ENCODE measurements around the gene RHEB.
A peak's percentile ranks its signal among the peaks of the same experiment; 100 is the strongest.

Gene RHEB

DNA sequence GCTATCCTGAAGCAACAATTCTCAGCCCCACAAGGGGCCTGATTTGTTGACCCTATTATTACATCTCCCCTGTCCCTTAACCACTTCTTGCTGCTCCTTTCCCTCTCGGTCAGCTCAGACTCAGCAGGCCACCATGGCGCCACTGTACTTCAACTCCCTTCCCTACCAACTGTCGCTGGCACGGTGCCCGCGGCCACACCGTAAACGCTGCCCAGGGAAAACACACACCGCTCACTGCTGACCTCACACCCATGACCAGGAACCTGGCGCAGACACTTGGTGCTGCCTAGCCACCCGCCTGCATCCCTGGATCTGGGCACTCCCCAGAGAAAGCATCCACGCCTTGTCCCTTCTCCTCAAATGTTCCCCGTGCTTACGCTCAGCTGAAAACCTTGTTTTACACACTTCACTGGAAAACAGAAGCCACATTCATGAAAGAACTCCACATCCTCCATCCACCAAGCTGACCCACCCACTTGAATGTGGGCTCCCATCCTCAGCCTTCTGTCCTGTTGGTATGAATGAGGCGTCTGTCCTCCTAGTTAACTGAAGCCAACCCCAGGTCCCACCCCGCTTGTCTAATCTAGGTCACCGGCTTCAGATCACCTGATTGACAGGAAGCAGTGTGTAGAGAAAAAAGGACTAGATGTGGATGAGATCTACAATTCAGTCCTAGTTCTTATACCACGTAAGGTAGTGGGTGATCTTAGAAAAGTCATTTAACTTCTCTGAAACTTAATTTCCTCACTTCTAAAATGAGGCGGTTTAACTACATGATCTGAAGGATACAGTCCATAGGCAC is 51.3 kb downstream of the RHEB start:
- DNase-seq: no peak

DNA sequence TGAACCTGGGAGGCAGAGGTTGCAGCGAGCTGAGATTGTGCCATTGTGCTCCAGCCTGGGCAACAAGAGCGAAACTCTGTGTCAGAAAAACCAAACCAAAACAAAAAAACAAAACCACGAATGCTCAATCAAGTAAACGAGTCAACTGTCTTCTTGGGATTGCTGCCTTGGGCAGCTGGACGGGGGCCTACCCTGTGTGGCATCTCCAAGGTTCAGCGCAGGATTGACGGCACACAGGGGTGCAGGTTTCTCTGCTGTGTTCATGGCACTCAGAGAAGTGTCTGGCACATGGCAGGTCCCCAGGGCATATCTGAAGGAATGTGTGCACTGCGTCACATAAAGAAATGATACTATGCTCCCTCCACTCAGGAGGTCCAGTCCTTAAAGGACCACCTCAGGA is 54.5 kb downstream of the RHEB start:
- DNase-seq: no peak

DNA sequence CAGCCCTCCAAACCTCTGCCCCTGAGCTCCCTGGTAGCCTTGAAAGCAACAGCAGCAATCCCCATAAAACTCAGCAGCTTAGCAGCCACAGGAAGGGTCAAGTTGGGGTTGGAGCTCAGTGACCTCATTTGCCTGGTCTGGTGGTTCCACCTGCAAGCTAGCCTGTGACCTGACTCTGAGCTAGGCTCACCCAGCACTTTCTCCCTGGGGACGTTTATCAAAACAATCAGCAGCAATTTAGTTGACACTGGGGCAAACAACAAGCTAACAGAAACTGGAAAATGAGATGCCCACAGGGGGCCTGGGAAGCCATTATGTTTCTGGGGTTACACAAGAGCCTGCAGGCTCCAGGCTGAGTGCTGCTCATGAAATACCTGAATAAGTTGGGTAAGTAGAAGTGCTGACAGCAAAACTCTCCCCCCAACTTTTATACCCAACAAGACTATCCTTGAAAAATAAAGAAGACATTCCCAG is 57.4 kb downstream of the RHEB start:
- DNase-seq: no peak

DNA sequence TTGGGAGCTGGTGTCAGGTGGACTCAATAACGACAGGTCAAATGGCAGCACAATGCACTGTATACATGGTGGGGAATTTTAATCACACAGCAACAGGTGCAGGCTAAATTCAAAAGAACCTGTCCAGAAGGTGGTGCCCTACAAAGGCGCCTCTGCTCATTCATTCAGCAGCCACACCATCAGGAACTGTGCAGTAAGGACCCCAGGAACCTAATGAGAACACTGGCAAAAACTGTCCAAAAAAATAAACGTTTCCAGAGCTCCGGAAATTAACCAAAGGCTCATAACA is 57.8 kb downstream of the RHEB start:
- DNase-seq: no peak

DNA sequence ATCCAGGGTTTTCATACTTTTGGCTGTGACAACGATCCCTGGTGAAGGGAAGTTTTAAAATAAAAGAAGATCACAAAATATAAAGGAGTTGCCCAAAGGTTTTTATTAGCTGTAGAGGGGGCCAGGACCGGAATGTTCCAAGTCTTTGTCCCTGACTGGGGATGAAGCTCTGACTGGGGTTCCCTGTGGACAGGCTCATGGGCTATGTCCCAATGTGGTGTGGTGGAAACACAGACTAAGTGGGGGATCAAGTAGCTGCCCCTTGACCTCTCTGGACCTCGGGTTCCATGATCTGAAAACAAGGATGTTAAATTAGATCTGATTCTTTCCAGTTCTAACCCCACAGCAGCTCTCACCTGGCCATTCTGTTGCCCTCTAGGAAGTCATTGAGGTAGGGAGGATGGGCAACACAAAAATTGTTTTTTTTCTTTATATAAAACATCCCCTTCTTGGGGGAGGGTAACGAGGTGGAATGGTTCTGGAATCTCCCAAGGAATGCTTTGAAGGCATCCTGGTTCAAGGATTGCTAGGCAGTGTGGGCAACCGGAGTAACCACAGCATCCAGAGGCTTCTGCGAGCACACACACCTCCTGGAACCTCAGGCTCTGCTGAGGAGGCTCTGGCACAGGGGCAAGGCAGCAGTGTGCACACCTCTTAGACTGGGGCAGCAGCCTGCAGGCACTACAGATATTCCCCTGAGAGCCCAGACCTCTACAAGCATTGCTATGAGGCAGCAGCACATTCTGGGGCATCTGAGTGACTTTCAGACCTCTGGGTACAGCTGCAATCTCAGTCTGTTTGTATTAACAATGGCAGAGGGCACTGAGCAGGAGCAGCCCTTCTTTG is 58.4 kb downstream of the RHEB start:
- DNase-seq: no peak

DNA sequence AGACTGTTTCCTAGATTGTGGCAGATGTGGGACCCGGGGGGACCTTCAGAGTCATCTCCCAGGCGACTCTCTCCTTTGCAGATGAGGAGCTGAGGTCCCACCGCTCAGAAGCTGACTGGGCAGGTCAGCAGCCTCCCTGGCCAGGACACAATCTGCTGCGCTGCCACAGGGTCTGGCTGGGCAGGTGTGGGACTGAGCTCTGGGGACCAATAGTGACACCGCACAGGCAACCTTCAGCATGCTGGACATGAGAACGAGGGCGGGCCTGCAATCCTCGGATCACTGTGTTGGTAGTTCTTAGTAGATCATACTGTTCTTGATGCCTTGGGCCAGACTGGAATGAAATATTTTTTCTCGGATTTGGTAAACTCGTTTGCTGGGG is 59.2 kb downstream of the RHEB start:
- DNase-seq: no peak

DNA sequence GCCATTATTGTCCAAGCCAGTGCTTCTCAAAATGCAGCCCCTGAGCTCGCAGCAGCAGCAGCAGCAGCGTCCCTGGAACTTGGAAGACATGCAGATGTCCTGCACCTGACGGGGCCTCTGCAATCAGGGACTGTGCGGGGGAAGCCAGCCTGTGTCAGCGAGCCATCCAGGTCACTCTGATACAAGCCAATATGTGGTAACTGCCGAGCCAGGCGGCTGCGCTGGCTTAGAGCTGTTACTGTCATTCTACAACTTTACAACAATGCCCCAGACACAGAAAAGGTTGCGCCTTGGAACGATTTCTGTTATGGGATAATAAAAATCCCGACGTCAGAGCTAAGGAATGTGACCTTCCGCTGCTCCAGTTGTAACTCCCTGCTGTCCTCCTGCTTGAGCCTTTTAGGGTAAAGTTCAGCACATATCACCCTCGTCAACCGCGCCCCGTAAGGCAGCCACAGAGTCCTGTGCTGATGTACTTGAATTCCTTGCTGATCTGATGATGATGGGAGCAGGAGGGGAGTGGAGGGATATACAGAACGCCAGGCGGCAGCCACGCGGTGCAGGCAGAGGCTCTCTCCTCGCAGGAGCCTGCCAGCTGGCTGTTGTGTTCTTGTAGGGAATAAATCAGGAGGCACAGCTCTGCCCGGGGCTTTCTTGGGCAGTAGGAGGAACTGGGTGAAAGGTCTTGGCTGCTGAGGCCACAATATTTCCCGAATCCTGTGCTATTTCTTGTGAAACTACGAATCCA is 59.8 kb downstream of the RHEB start:
- peak; percentile 95 for DNase-seq

DNA sequence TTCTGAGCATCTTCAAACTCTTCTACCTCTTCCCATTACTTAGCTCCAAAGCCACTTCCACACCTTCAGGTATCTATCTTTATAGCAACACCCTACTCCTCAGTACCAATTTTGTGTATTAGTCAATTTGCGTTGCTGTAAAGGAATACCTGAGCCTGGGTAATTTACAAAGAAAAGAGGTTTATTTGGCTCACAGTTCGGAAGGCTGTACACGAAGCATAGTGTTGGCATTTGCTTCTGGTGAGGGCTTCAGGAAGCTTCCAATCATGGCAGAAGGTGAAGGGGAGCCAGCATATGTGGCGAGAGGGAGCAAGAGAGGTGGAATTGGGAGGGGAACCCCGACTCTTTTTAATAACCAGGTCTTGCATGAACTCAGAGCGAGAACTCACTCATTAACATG is 62.2 kb downstream of the RHEB start:
- DNase-seq: no peak

DNA sequence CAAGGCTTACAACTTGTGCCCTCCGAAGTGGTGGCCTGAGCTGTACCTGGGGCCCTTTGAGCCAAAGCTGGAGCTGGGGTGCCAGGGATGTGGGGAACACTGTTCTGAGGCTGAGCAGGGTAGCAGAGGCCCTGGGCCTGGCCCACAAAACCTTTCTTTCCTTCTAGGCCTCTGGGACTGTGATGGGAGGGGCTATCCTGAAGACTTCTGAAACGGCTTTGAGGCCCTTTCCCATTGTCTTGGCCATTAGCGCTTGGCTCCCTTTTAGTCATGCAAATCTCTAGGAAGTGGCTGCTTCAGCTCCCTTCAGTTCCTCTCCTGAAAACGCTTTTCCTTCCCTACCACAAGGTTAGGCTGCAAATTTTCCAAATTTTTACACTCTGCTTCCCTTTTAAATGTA is 62.9 kb downstream of the RHEB start:
- no peak for DNase-seq

DNA sequence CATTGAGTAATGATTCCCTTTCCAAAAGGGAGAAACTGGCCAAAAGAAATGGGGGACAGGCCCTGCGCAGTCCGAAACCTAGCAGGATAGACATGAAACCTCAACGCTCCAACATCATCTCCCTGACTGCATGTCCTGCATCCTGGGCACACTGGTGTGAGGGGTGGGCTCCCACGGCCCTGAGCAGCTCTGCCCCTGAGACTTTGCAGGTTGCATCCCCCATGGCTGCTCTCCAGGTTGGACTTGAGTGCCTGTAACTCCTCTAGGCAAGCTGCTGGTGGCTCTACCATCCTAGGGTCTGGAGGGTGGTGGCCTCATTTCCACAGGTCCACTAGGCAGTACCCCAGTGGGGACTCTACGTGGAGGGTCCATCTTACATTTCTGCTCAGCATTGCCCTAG is 63.4 kb downstream of the RHEB start:
- DNase-seq: no peak

DNA sequence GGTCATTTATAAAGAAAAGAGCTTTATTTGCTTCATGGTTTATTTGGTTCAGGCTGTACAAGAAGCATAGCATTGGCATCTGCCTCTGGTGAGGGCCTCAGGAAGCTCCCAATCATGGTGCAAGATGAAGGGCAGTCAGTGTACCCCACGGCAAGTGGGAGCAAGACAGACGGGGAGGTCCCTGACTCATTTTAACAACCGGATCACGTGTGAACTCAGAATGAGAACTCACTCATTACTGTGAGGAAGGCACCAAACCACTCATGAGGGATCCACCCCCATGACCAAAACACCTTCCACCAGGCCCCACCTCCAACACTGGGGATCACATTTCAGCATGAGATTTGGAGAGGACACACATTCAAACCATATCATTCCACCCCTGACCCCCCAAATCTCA is 64.0 kb downstream of the RHEB start:
- DNase-seq: no peak

DNA sequence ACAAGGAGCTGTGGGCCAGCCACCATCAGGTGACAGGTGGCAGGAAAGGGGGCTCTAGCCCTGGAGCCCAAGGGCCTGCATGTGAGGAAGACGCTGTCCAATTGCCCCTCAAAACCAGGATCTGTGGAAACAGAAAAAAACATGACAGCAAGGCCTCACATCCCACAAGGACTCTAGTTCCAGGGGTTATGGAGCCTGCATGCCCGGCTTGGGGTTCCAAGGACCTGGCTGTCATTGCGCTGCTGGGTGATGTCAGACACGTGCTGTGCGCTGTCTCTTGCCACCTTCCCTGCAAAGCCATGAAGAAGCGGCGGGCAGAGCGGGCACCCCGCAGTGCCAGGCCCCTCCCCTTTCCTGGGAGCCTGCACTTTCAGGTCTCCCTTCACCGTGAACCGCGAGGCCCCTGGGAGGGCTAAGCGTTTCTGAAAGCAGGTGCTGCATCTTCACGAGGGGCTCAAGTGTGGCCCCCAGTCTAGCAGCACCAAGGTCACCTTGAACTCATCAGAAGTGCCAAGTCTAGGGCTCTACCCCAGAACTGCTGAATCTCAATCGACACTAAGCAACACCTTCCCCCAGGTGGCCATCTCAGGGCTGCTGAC is 64.7 kb downstream of the RHEB start:
- no peak for DNase-seq

DNA sequence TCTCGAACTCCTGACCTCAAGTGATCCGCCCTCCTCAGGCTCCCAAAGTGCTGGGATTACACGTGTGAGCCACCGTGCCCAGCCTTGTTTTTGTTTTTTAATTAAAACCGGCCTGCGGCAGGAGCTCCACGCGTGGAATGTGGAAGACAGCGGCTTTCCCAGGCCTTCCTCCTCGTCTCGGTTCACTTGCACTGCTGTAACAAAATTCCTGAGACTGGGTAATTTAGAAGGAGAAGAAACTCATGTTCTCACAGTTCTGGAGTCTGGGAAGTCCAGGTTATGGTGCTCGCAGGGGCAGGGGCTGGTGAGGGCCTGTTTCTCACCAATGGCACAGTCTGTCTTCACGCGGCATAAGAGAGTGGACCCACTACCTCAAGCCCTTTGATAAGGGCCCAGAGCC is 65.4 kb downstream of the RHEB start:
- DNase-seq: no peak

DNA sequence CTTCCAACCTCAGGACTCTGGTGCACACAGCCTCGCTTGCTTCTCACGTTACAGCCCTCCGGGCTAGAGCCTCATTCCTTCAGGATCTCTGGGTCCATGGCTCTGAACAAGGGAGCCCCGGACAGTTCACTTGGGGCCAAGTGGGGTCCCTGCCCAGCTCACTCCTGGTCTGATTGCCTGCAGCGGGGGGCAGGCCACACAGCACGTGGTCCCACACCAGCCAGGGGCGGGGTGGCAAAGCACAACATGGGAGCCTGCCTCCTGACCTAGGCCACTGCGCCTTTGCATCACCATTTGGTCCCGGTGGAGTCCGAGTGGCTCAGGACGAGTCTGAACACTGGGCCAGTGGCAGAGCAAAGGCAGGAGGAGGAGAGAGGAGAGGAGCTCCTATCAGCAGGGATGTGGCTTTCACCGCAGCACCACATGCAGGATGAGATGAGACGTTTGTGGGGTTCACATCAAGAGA is 66.3 kb downstream of the RHEB start:
- DNase-seq: no peak

DNA sequence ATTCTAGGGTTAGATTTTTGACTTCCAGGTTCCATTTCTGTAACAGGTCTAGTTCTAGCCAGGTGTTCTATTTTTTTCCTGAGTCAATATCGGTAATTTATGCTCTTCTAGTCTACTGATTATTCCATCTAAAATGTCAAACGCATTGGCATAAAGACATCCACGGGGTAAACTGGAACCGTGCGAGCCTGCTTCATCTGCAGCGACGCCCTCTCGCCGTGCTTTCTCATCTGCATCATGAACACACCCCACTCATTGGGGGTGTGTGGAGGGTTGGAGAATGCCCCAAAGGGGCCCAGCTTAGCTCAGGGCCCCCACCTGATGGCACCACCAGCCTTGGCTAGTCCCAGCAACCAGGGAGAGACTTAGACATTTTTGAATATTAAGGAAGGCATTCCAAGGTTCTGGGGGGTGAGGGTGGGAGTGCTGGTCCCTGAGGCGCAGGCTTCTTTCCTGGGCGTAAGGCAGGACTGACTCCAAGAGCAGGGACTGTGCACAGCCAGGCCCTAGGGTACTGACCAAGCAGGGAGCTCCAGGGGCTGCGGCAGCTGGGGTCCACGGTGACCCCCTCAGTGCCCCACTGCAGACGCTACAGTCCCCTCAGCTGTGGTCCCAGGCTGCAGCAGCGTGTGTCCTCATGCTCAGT is 66.9 kb downstream of the RHEB start:
- no peak for DNase-seq

DNA sequence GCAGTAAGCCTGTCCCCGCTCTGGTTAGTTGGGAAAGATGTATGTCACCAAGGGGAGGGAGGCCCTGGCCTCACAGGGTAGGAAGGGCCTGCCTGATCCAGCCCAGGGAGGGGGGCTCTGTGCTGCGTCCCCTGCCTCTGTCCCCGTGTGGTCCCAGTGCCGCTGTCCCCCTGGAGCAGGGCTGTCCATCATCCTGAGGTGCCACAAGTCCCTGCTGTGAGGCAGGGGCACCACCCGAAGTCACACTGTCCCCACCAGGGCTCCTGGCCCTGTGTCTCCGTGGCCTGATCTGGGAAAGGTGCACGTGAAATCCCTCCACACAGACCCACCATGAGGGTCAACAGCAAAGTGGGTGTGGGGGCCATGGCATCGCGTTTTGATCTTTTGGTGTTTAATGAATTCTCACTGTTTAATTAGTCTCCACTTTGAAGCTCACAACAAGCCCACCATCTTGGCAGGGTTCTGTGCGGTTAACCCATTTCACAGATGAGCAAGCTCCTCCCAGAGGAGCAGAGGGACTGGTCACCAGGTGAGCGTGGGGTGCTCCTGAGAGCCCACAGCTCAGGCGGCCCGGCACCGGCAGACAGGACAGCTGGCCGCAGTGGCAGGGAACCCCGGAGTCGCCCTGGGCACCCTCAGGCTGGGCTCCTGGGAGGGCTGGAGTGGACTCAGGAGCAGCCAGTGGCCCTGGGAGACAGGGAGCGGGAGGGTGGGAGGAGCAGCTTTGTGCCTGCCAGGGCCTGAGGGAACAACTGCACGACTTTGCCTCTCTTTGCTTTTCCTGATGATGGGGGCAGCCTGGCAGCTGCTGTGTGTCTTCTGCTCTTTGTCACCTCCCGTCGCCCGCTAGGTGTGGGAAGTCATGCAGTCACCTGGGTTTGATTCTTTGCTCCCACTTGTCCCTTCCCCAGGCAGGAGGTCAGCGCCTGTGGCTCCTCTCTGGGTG is 67.8 kb downstream of the RHEB start:
- no peak for DNase-seq

DNA sequence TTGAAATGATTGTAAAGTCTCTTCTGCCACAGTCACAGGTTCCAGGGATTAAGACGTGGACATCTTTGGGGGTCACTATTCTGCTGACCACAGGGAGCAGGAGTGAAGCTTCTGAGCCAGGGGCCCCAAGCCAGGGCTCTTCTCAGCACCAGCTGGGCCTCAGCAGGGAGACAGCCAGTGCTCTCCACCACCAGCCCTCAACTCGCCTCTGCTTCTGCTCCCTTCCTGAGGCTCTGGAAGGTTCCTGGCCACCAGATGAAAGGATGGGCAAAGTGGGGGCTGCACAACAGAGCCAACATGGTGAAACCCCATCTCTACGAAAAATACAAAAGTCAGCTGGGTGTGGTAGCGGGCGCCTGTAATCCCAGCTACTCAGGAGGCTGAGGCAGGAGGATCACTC is 68.5 kb downstream of the RHEB start:
- no peak for DNase-seq

DNA sequence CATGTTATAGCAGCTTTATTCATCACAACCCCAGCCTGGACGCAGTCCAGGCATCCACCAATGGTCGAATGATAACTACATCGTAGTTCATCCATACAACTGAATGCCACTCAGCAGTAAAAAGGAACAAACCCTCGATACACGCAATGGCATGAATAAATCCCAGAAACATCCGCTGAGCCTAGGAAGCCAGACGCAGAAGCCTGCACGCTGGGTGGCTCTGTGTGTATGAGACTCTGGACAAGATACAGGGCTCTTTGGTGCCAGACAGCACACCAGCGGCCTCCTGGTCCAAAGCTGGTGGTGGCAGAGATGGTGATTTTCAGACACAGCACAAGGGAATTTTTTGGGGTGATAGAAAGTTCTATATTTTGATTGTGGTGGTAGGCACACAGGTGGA is 69.7 kb downstream of the RHEB start:
- no peak for DNase-seq

DNA sequence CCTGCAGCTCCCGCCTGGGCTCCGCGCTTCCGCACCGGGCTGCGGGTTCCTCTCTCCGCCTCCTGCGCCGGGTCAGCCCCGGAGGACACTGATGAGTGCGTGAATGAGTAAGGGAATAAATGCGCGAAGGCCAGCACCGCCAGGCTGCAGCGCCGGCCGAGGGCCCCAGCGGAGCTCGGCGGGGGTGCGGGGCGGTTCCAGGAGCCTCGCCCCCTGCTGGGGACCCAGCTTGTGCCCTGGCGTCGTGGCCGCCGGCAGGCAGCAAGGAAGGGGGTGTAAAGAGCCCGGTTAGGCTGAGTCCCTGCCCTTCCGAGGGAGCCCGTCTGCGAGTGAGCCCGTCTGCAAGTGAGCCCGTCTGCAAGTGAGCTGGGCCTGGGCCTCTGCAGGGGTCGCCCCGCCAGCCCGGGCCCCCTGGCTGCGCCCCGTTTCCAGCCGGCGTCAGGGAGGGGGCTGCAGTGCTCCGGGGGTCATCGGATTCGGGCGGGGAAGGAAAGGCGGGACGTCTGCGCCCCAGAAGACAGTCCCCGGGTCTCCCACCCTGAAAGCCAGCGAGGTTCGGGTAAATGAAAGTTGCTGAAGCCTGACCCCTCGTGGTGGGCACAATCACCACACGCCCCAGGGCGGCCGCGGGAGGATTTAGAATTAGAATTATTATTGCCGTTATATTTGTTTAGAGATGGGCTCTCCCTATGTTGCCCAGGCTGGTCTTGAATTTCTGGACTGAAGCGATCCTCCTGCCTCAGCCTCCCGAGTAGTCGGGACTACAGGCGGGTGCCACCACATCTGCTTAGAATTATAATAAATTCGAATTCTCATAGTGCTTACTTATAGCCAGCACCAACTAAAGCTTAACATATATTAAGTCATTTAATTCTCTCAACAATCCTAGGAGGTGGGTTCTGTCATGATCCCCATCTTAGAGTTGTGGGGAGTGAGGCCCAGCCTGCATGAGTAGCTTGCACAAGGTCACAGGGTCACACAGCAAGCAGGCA is 71.1 kb downstream of the RHEB start:
- peak; percentile 64 for DNase-seq

DNA sequence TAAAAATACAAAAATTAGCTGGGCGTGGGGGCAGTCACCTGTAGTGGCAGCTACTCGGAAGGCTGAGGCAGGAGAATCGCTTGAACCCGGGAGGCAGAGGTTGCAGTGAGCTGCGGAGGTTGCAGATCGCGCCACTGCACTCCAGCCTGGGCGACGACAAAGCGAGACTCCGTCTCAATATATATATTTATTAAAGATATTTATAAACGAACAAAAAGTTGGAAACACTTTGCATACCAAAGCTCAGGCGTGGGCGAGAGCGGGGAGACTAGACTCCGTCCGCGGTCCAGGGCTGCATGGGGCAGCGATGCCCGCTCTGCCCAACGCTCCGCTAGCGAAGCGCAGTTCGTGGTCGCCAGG is 71.8 kb downstream of the RHEB start:
- DNase-seq: no peak

Measured in EL (cell line).